ENCODE measurements around the gene ALMS1. TPM values are rescaled to one million over a fixed set of nuclear protein-coding genes. Genes with fewer than 3 reads are reported as not detected.

Gene ALMS1
- total and polyA plus RNA-seq, 9 of the 15 experiments (the other 6 are each of a cell fraction or from before 2014, with no cell fraction given), result 1.4 to 26.3 (median 13.6) TPM

DNA sequence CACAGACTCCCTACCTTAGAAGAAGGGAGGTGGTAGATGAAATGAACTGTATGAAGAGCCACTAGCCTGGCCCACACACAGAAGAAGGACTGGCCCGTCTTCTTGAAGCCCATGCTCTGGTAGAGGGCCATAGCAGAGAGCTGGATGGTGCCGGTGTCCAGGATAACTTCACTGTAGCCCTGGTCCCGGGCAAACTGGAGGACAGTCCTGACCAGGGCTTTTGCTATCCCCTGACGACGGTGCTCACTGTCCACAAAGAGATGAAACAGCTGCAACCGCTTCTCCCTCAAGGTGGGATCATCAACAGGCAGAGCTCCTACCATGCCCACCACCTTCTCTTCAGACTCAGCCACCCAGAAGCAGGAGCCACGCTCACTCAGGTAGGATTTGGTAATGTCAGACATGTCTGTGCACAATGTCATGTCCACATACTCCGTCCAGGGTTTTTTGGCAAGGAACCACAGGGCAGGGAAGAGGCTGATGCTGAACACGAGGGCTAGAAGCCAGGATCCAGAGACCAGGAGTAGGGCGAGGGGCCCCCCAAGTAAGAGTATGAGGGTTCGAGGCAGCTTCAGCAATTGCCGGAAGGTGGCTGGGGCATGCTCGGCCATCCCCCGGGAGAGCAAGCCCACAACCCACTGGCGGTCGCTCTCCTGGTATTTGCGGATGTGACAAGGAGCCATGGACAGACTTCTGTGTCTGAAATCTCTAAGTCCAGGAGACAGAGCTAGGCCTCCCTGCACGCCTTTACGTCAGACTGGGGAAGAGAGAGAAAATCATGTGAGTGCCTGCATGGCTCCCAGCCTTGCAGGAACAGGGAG lies 255.5 kb downstream of the ALMS1 start:
- H3K27me3 ChIP-seq (ENCODE audit: control insufficient read depth in 2 of 2, insufficient read depth in 2 of 2, low read length in 2 of 2), result peaks cover 12 to 41% of the 10 kb centered on the region in 2 experiments; a peak in 4 of 5 replicates
- in situ Hi-C loops (cut with MboI) (loop anchor here (5.0 kb wide), 1 partner anchor 61 kb away; no protein-coding TSS in a partner anchor), intact Hi-C loops (cut with micrococcal nuclease) (no loop called here)
- DNase-seq (ENCODE audit: extremely low read depth in 1 of 4, low spot score in 3 of 4), result no peak
- no peaks in the 10 kb centered on the region; the same call in 1 of the 2 replicates for H3K9me3 ChIP-seq (replicated peaks; ENCODE audit: control insufficient read depth, insufficient read depth, low read depth, low read length)
- 1% methylated on average over 19 of the region's 19 CpGs for WGBS (ENCODE audit: insufficient coverage, low coverage, missing lambda C conversion rate)
- no peak for FAIRE-seq
- H3K27ac ChIP-seq (ENCODE audit: extremely low read depth, low read depth, low read length), result no peak overlapping the region
- H3K79me2 ChIP-seq (ENCODE audit: control insufficient read depth, insufficient read depth, low read length), result no peaks in the 10 kb centered on the region
- H3K9ac ChIP-seq (ENCODE audit: insufficient read depth in 1 of 2, low read depth in 2 of 2, low read length in 2 of 2), result 0 out of 4 replicates have a peak overlapping the region, but pooled peaks of 1 of the 2 experiments have one; percentile 17
- POLR2A ChIA-PET, result no interaction called here
- no peaks in the 10 kb centered on the region for H3K36me3 ChIP-seq (ENCODE audit: control insufficient read depth, insufficient read depth, low read length)
- no peaks in the 10 kb centered on the region for H3K4me1 ChIP-seq (replicated peaks in 1 of 2; ENCODE audit: control insufficient read depth in 2 of 2, insufficient read depth in 2 of 2, low read length in 2 of 2)
- no TSS peak for BruUV-seq (replicated peaks)
- H3K9me1 ChIP-seq (ENCODE audit: control insufficient read depth, insufficient read depth, low read length), result no peaks in the 10 kb centered on the region
- no peak overlapping the region for H3K4me3 ChIP-seq
- no peak overlapping the region for H3K4me2 ChIP-seq (ENCODE audit: insufficient read depth, low read length)
- H4K20me1 ChIP-seq (replicated peaks; ENCODE audit: control insufficient read depth, insufficient read depth, low read length), result no peaks in the 10 kb centered on the region
- CTCF ChIA-PET (ENCODE audit: low intra/inter-chr PET ratio), result no interaction called here
- no peak for TF ChIP-seq CHD4 (IDR thresholded peaks at IDR 0.05; ENCODE audit: insufficient read depth, insufficient replicate concordance, low read depth, low read length, poor library complexity, severe bottlenecking)
- TF ChIP-seq SOX6 (IDR thresholded peaks at IDR 0.05), result no peak
- no peak for TF ChIP-seq OTX1 (CRISPR knock-in tag; IDR thresholded peaks at IDR 0.05)
- TF ChIP-seq, protein P1, sequence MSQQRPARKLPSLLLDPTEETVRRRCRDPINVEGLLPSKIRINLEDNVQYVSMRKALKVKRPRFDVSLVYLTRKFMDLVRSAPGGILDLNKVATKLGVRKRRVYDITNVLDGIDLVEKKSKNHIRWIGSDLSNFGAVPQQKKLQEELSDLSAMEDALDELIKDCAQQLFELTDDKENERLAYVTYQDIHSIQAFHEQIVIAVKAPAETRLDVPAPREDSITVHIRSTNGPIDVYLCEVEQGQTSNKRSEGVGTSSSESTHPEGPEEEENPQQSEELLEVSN (IDR thresholded peaks at IDR 0.05; ENCODE audit: borderline replicate concordance in 1 of 2, extremely low read depth in 1 of 2, insufficient read depth in 1 of 2, insufficient read length in 1 of 2, low read depth in 1 of 2, low read length in 1 of 2, poor library complexity in 1 of 2, severe bottlenecking in 1 of 2), result no peak
- no peak for TF ChIP-seq MEIS2 (IDR thresholded peaks at IDR 0.05; ENCODE audit: partially characterized antibody)
- TF ChIP-seq POLR2AphosphoS5 (IDR thresholded peaks at IDR 0.05; ENCODE audit: control insufficient read depth, insufficient read depth, low read depth, low read length), result no peak
- no peak for TF ChIP-seq SP1 (CRISPR knock-in tag; IDR thresholded peaks at IDR 0.05)
- TF ChIP-seq TCFL5 (CRISPR knock-in tag; conservative IDR thresholded peaks at IDR 0.05), result no peak
- no peak for TF ChIP-seq TCF3 (CRISPR knock-in tag; IDR thresholded peaks at IDR 0.05)
- TF ChIP-seq NFYB (IDR thresholded peaks at IDR 0.05; ENCODE audit: extremely low read depth, insufficient read length), result no peak
- TF ChIP-seq NFRKB (IDR thresholded peaks at IDR 0.05; ENCODE audit: low read depth), result no peak
- no peak for TF ChIP-seq SAP30 (IDR thresholded peaks at IDR 0.05; ENCODE audit: borderline replicate concordance, insufficient read depth, low read depth, low read length, poor library complexity, severe bottlenecking)
- no peak for TF ChIP-seq RBM39 (optimal IDR thresholded peaks at IDR 0.05; ENCODE audit: low read depth, low read length)
- ATAC-seq, result no peak
- H2AFZ ChIP-seq (ENCODE audit: low read depth, low read length), result no peak overlapping the region

All from K562 (cell line).